Measurements from ENCODE around the gene NSG1.
A peak's percentile ranks its signal among the peaks of the same experiment; 100 is the strongest.

NSG1 gene

DNA sequence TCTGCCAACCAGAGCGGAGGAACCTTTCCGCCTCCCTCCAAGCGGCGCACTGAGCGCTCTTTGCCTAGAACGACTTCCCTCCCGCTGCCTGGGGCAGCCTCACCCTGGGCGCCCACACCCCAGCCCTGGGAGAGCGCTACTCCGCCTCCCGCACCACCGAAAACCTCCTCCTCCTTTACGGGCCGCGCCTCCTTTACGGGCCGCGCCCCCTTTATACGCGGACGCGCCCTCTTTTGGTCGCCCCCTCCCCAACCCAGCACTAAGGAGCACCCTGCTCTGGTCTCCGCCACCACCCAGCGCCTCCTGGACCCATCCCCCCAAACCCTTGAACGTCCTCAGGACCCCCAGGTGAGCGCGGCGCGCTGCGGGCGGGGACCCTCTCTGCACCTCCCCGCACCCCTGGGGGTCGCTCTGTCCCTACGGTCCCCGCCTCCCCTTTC lies 586 bp upstream of the NSG1 start:
- TF ChIP-seq GATA2 (IDR thresholded peaks at IDR 0.05; ENCODE audit: low read depth, low read length), result no peak
- TF ChIP-seq GATA3 (IDR thresholded peaks at IDR 0.05; ENCODE audit: low read depth, low read length), result no peak

DNA sequence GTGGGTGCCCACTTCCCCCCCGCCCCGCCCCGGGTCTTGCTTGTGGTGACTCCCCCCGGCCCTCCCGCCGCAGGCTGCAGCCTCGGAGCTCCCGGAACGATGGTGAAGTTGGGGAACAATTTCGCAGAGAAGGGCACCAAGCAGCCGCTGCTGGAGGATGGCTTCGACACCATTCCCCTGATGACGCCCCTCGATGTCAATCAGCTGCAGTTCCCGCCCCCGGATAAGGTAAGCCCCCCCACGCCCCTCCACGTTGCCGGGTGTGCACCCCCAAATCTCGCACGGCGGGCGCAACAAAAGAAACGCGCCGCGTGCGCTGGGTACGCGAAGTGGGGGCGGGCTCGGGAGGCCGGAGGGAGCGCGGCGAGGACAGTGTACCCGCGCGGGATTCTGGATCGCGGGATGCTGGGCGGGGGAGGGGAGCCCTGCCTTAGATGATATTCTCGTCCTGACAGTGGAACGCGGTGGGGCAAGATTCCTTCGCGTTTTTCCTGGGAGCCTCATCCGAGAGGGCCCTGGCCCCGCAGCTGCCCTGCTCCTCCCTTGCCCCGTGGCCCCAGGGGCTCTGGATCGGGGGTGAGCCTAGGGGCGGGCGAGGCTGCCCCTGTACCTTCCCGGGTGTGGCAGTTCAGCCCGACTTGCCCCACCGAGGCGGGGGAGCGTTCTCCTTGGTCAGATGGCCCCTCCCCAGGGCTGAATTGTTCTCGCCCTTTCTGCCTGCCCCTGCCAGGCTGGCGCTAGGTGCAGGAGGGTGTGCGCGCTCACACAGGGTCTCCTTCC lies 819 bp downstream of the NSG1 start:
- TF ChIP-seq GATA3 (IDR thresholded peaks at IDR 0.05; ENCODE audit: low read depth, low read length), result no peak
- no peak for TF ChIP-seq GATA2 (IDR thresholded peaks at IDR 0.05; ENCODE audit: low read depth, low read length)

DNA sequence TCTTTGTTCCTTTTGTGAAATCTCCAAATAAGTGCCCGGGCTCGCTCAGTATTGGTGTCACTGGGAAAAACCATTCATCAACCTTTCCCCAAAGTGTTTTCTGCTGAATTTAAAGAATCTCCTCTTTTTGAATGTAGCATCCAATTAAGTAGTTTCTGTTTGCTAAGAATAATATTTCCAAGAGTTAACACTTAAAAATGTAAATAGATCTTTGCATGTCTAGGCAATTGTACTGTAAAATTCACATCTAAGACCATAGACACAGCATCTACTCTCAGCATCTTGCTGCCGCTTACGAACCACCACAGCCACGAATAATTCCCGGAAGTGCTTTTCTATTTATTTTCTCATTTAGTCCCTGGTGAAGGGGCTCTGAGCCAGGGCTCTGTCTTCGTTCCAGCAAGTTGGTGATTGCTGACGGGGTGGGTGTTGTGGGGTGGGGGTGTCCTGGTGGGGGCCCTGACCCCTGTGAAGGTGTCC lies 1.4 kb downstream of the NSG1 start:
- no peak for TF ChIP-seq GATA2 (IDR thresholded peaks at IDR 0.05; ENCODE audit: low read depth, low read length)
- TF ChIP-seq GATA3 (IDR thresholded peaks at IDR 0.05; ENCODE audit: low read depth, low read length), result no peak

DNA sequence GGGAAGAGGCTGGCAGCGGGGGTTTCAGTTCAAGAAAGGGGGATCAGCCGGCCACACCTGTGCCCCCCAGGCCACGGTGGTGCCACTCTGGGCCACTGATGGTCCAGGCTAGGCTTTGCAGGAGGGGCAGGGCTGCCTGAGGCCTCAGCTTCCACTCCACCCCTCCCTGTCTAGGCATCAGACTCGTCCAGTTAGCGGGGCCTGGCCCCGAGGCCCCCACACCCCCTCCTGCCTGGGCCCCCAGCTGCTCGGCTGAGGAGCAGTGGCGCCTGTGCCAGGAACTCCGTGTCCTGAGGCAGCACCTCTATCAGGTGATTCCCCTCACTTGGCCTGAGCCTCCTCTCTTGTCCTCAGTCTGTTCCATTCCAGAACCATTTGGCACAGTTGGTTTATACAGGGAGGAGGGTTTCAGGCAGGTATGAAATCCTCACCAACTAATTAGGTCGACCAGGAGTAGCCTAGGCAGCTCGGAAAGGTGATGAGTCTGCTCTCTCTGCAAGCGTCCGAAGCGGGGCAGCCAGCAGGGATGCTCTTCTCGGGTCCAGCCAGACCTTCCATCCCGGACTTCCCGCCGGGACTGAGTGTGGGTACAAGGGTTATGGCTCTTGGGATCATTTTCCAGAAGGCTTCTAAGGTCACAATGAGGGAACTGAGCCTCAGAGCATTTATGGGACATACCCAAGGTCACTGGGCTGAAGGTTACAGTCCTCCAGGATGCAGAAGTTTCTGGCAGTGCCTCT lies 2.1 kb downstream of the NSG1 start:
- TF ChIP-seq GATA3 (IDR thresholded peaks at IDR 0.05; ENCODE audit: low read depth, low read length) (no peak), GATA2 (IDR thresholded peaks at IDR 0.05; ENCODE audit: low read depth, low read length) (no peak)

DNA sequence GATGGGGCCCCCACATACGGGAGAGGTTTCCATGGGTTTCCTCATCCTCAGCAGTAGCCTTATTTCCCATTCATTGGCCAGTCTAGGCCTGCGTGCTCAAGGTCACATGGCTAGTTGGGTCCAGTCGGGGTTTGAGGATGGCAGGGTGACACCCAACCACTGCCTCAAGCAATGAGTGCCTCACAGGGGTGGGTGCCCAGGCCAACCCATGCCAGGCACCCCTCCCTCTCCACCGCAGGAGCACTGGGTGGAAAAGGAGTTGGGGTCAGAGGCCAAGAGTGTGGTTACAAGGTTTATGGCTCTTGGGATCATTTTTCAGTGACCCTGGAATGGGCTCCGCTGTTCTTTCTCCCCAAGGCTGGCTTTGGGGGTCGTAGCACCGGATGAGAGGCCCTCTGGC lies 3.1 kb downstream of the NSG1 start:
- TF ChIP-seq GATA3 (IDR thresholded peaks at IDR 0.05; ENCODE audit: low read depth, low read length) (no peak), GATA2 (IDR thresholded peaks at IDR 0.05; ENCODE audit: low read depth, low read length) (no peak)

DNA sequence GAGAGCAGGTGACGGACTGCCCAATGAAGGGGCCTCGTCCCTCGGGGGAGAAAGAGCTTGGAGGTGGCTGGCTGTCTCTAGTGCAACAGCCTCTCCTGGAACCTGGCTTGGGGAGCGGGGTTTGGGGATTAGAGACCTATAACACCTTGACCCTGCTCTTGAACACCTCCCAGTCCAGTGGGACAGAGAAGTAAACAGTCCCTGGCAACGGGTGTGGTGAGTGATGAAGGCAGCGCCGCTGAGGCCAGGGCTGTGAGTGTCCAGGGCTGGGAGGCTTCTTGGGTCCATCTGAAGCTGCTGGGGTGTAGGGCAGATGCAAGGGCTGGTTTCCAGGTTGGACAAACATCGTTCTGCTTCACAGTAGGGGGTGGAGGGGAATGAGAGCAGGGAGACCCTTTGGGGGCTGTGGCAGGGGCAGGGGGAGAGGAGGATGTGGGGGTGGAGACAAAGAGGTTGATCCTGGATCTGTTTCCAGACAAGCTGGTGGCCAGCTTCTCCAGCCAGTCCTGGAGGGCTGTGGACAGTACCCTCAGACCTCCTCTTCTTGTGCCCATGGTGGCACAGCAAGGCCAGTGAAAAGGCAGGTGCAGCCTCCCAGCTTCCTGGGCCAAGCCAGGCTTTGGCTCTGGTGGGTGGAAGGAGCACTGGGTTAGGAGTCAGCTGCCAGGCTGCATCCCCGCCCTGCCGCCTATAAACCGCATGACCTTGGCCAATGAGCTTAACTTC lies 3.8 kb downstream of the NSG1 start:
- TF ChIP-seq GATA2 (IDR thresholded peaks at IDR 0.05; ENCODE audit: low read depth, low read length), result no peak
- no peak for TF ChIP-seq GATA3 (IDR thresholded peaks at IDR 0.05; ENCODE audit: low read depth, low read length)

DNA sequence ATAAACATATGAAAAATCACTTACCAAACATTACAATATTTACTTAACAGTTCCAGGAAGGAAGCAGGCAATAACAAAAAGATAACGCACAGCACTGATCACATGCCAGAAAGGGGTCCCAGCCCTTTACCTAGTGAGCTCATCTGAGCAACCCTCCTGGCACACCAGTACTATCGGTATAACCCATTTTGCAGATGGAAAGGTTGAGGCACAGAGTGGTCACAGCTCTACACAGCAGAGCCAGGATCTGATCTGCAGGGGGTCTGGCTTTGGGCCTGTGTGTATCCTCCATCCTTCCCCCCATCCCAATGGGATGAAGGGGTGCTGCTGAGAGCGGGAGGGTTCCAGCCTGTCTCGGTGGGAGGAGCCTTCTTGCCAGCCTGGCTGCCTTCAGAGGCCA lies 5.0 kb downstream of the NSG1 start:
- TF ChIP-seq GATA3 (IDR thresholded peaks at IDR 0.05; ENCODE audit: low read depth, low read length) (no peak), GATA2 (IDR thresholded peaks at IDR 0.05; ENCODE audit: low read depth, low read length) (no peak)

DNA sequence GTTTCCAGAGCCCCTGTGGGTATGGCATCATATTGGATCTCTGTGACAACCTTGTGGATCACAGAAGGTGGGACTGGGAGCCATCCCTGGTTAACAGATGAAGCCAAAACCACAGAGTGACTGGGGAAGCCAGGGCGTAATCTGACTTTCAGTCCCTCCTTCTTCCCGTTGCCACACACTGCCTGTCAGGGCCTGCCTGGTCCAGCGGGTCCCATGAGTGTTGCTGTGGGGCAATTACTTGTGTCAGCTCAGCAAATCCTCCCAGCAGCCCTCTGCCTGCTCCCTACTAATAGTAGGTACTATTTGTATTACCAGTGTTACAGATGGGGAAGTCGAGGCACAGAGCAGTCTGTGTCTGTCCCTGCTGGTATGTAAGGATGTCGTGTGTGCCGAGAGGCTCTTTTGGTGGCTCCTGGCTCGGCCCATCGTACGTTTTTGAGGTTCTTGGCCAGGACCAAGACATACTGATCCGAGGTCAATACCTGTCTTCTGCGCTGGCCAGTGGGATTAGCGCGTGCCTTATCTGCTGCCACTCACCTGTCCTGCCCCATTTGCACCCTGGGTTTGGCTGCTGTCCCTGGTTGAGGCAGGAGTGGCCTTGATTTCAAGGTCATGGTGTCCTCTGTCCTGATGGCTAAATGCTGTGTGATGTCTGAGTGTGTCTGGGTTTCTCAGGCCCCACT lies 5.7 kb downstream of the NSG1 start:
- TF ChIP-seq GATA3 (IDR thresholded peaks at IDR 0.05; ENCODE audit: low read depth, low read length) (no peak), GATA2 (IDR thresholded peaks at IDR 0.05; ENCODE audit: low read depth, low read length) (no peak)

DNA sequence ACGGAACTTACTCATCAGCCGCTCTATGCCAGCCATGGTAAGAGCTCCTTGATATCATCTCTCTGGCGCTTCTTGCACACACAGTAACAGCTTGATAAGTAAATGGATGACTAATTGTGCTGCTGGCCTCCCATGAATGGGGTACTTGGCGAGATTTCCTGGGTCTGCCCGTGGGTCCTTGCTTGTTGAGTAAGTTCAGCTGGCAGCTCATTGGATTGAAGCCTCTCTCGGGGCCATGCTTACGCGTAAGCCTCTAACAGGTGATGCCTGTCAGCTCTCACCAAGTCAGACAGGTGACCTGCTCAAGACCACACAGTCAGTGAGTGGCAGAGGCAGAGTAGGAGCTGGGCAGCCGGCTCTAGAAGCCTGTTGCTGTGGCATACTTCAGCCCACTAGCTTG lies 7.7 kb downstream of the NSG1 start:
- TF ChIP-seq GATA2 (IDR thresholded peaks at IDR 0.05; ENCODE audit: low read depth, low read length) (peak; percentile 25; the same call in 1 of the 2 replicates), GATA3 (IDR thresholded peaks at IDR 0.05; ENCODE audit: low read depth, low read length) (no peak)

DNA sequence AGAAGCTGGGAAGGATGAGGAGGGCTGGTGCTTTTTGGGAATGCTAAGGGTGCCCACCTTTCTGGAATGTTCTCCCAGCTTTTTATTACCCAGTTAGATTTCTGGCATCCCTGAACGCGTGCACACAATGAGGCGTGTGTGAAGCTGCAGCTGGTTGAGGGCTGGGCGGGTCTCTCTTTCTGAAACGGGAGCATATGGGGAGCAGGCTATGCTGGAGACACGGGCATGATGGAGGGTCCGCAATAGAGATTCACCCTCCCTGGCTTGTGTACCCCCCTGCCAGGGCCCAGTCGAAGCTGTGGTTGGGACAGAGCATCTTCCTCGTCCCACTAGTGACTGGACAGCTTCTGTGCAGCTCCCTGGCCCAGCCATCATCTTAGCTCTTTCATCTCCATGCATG lies 8.5 kb downstream of the NSG1 start:
- TF ChIP-seq GATA2 (IDR thresholded peaks at IDR 0.05; ENCODE audit: low read depth, low read length) (no peak), GATA3 (IDR thresholded peaks at IDR 0.05; ENCODE audit: low read depth, low read length) (no peak)

DNA sequence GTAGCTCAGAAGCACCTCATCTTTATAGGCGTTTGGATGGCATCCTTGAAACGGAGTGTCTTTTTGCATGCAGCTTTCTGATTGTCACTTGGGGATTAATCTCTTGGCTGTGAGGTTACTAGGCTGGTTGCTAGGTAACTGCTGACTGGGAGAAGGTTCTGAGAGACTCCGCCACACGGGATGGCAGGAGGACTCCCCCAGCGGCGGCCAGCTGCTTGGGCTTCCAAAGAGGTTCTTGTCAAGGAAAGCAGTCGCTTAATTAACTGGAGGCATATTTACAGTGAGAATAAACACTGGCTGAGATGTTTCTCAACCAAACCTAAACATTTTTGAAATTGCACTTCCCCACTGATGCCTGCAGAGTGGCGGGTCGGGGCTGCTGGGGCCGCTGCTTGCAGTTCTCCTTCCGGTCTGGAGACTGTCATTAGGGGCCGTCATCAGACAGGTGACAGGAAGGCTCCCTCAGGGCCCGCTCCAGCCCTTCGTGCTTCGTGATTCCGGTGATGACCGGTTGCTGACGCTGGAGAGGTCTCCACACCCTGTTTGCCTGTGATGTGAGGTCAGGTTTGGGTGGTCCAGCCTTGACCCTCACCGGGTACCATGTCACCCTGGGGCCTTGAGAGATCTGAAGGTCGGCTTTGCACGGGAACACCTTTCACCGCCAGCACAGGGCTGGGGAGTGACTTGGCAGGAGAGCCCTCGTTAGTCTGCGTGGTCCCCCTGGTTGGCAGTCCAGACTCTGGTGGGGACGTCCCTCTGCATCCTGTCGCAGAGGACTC lies 9.1 kb downstream of the NSG1 start:
- TF ChIP-seq GATA2 (IDR thresholded peaks at IDR 0.05; ENCODE audit: low read depth, low read length) (no peak), GATA3 (IDR thresholded peaks at IDR 0.05; ENCODE audit: low read depth, low read length) (no peak)

DNA sequence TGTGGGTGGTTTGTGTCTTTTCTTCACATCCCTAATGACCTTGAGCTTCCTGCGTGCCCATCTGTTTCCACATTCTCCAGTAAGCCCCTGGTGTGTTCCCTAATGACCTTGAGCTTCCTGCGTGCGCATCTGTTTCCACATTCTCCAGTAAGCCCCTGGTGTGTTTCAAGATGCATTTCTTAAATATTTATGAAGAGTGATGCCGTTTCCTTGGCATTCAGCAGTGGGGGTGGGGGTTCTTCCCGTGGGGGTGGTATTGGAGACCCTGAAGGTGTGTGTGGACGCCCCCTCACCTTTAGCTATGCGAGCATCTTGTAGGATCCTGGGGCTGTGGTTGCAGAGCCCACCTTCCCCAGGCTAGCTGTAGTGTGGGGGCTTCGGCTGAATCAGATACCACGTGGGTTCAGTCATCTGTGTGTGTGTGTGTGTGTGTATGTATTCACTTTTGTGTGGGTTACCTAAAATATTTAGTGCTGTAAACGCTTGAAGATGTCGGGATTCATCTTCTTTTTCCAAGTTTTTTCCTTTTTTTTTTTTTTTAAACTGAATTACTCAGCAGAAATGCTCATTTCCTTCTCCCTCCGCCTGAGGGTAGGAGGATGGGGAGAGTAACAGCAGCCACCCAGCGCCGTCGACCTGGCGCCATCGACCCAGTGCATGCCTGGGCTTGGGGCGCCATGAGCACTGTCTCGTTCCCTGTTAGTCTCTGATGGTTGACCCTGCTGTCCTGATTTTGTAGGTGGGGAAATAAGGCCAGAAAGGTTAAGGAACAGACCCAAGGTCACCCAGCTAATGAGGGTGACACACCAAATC lies 9.9 kb downstream of the NSG1 start:
- TF ChIP-seq GATA3 (IDR thresholded peaks at IDR 0.05; ENCODE audit: low read depth, low read length) (no peak), GATA2 (IDR thresholded peaks at IDR 0.05; ENCODE audit: low read depth, low read length) (no peak)

Data from SH-SY5Y (cell line).